Trophoblast cell (in vitro differentiated cells and primary cell): ENCODE measurements around the gene SQOR.

ENCODE experiments used
- DNase-seq, 2 donors: peaks; one replicate each; pipeline ENCODE4 v3.0.0-alpha.2; 2016
- H2AFZ ChIP-seq: 2 replicates; pipeline ENCODE4 v1.6.1; 2013; ENCODE audit warnings: low read length, moderate library complexity, mild to moderate bottlenecking; ENCODE audit not compliant: insufficient read depth, poor library complexity
- H2AK5ac ChIP-seq: 2 replicates; pipeline ENCODE4 v1.6.1; 2013; ENCODE audit warnings: mild to moderate bottlenecking, low read length
- H2BK120ac ChIP-seq: 2 replicates; pipeline ENCODE4 v1.6.1; 2013; ENCODE audit warnings: low read length, mild to moderate bottlenecking, moderate library complexity; ENCODE audit not compliant: insufficient read depth, poor library complexity
- H2BK12ac ChIP-seq: 2 replicates; pipeline ENCODE4 v1.6.1; 2013; ENCODE audit warnings: mild to moderate bottlenecking, low read length, moderate library complexity
- H2BK5ac ChIP-seq: 2 replicates; pipeline ENCODE4 v1.6.1; 2013; ENCODE audit warnings: low read length, low read depth, moderate library complexity, mild to moderate bottlenecking; ENCODE audit not compliant: poor library complexity
- H3K14ac ChIP-seq: 2 replicates; pipeline ENCODE4 v1.6.1; 2013; ENCODE audit warnings: mild to moderate bottlenecking, low read length
- H3K18ac ChIP-seq: 2 replicates; pipeline ENCODE4 v1.6.1; 2013; ENCODE audit warnings: mild to moderate bottlenecking, low read length
- H3K23ac ChIP-seq: 2 replicates; pipeline ENCODE4 v1.6.1; 2013; ENCODE audit warnings: low read length
- H3K27ac ChIP-seq: 2 replicates; pipeline ENCODE4 v1.5.1; 2013; ENCODE audit warnings: low read depth, mild to moderate bottlenecking, inconsistent platforms, low read length, moderate library complexity
- H3K27me3 ChIP-seq: 2 replicates; pipeline ENCODE4 v1.6.1; 2013; ENCODE audit warnings: inconsistent platforms, mild to moderate bottlenecking, low read length, moderate library complexity; ENCODE audit not compliant: insufficient read depth
- H3K36me3 ChIP-seq, 2 experiments: 1 replicate in 1 of 2; 2 replicates in 1 of 2; pipeline ENCODE4 v1.6.1; 2013; ENCODE audit warnings: low read length in 2 of 2, mild to moderate bottlenecking in 2 of 2, moderate library complexity in 1 of 2; ENCODE audit not compliant: insufficient read depth in 2 of 2, control insufficient read depth in 1 of 2
- H3K4ac ChIP-seq: 2 replicates; pipeline ENCODE4 v1.6.1; 2013; ENCODE audit warnings: low read depth, mild to moderate bottlenecking, low read length, moderate library complexity
- H3K4me1 ChIP-seq, 2 experiments: 1 replicate in 1 of 2; 2 replicates in 1 of 2; pipeline ENCODE4 v1.6.1; 2013; ENCODE audit warnings: low read length in 2 of 2, mild to moderate bottlenecking in 2 of 2, moderate library complexity in 1 of 2; ENCODE audit not compliant: insufficient read depth in 2 of 2, control insufficient read depth in 1 of 2
- H3K4me2 ChIP-seq: 2 replicates; pipeline ENCODE4 v1.6.1; 2013; ENCODE audit warnings: inconsistent platforms, mild to moderate bottlenecking, low read length, moderate library complexity
- H3K4me3 ChIP-seq: 2 replicates; pipeline ENCODE4 v1.5.1; 2013; ENCODE audit warnings: mild to moderate bottlenecking, low read depth, low read length, inconsistent platforms
- H3K79me1 ChIP-seq: one replicate; pipeline ENCODE4 v1.6.1; 2013; ENCODE audit warnings: low read length
- H3K79me2 ChIP-seq: 2 replicates; pipeline ENCODE4 v1.6.1; 2013; ENCODE audit warnings: low read length, mild to moderate bottlenecking; ENCODE audit not compliant: control insufficient read depth, insufficient read depth, poor library complexity
- H3K9ac ChIP-seq: 2 replicates; pipeline ENCODE4 v1.6.1; 2013; ENCODE audit warnings: mild to moderate bottlenecking, low read length
- H3K9me3 ChIP-seq: 2 replicates; pipeline ENCODE4 v1.6.1; 2013; ENCODE audit warnings: low read depth, mild to moderate bottlenecking, control low read depth, inconsistent platforms, low read length; ENCODE audit not compliant: insufficient read depth
- H4K12ac ChIP-seq: 2 replicates; pipeline ENCODE4 v1.6.1; 2013; ENCODE audit warnings: low read depth, mild to moderate bottlenecking, low read length, moderate library complexity
- H4K8ac ChIP-seq: 2 replicates; pipeline ENCODE4 v1.6.1; 2013; ENCODE audit warnings: low read depth, mild to moderate bottlenecking, low read length, moderate library complexity
- H4K91ac ChIP-seq: one replicate; pipeline ENCODE4 v1.6.1; 2013; ENCODE audit warnings: low read depth, mild to moderate bottlenecking, low read length, moderate library complexity
- WGBS: extraction: QIAGEN DNeasy Blood & Tissue Kit; methylation state at CpG from one replicate; pipeline ENCODE4 v1.1.7; 2013; ENCODE audit warnings: missing lambda C conversion rate; ENCODE audit not compliant: insufficient read length, insufficient coverage; ENCODE audit errors: extremely low coverage; 5-methylcytosine and 5-hydroxymethylcytosine counted together

Gene SQOR

DNA sequence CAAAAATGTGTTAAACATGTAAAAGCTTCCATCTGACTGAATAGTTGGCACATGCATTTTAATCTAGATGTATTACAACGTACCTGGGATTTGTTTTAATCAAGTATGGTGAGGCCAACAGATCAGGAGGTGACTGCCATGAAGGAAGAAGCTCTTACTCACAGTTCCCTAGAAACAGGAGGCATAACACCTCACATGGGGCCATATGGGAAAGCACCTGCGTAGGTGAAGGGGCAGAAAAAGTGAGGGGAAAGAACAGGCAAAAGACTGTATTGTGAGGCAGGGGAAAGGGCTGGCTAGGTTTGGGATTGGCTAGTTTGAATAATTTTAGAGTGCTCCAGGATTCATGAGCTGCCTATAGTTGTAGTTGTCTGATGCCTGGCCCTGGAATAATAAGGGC is 9.6 kb downstream of the SQOR start:
- H3K27ac ChIP-seq: no peak overlapping the region
- H4K91ac ChIP-seq: no peak overlapping the region
- no peak overlapping the region for H3K4me2 ChIP-seq
- no peak overlapping the region for H2BK5ac ChIP-seq
- H3K18ac ChIP-seq: no peak overlapping the region
- no peaks in the 10 kb centered on the region for H3K27me3 ChIP-seq
- no peaks in the 10 kb centered on the region for H3K9me3 ChIP-seq
- WGBS: no CpG with 5 or more reads among the region's 2 CpGs
- no peak overlapping the region for H4K12ac ChIP-seq
- no peak overlapping the region for H2BK12ac ChIP-seq
- H3K4ac ChIP-seq: no peak overlapping the region
- no peak overlapping the region for H3K14ac ChIP-seq
- no peaks in the 10 kb centered on the region for H3K79me2 ChIP-seq
- no peak overlapping the region for H2AK5ac ChIP-seq
- no peak overlapping the region for H2AFZ ChIP-seq
- no peak overlapping the region for H3K23ac ChIP-seq
- H3K4me1 ChIP-seq: peaks cover 3 to 8% of the 10 kb centered on the region in 2 experiments
- no peak overlapping the region for H3K4me3 ChIP-seq
- no peak overlapping the region for H3K9ac ChIP-seq
- H4K8ac ChIP-seq: no peak overlapping the region
- no peaks in the 10 kb centered on the region for H3K36me3 ChIP-seq
- no peaks in the 10 kb centered on the region for H3K79me1 ChIP-seq
- no peak for DNase-seq
- no peak overlapping the region for H2BK120ac ChIP-seq

DNA sequence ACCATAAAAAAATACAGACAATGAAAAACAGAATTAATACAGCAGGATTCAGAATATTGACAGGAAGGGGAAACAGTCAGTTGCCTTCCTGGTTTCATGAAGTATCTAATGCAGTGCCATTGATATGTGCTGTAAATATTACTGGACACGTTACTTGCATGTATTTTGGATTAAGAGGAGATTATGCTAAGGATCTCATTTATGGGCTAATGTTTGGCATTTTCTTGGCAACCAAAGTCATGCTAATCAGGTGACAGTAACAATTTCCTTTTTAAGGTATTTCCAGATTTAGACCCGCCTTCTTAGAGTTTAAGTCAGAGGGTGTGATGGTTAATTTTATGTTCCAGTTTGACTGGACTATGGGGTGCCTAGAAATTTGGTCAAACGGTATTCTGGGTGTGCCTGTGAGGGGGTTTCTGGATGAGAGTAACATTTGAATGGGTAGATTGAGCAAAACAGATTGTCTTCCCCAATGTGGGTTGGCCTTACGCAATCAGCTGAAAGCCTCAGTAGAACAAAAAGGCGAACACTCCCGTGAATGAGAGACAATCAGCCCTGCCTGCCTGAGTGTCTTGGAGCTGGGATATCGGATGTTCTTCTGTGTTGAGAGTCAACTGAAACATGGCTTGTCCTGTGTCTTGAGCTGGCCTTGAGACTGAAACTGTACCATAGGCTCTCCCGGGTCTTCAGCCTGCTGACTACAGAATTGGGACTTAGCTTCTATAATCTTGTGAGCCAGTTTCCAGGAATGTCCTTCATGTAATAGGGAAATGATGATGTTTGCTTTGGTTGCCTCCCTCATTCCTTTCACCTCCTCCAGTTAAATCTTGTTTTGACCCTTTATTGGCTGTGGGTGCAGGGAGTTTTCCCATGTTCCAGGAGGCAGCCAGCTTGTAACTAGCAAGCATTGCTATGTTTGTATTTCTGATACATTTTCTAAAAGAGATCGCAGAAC is 10.5 kb downstream of the SQOR start:
- Histone ChIP-seq H3K27me3 (no peaks in the 10 kb centered on the region), H2AK5ac (no peak overlapping the region), H3K9me3 (peaks cover 3% of the 10 kb centered on the region), H3K27ac (no peak overlapping the region), H4K12ac (no peak overlapping the region), H3K4me1 (peaks cover 3 to 8% of the 10 kb centered on the region in 2 experiments), H4K91ac (no peak overlapping the region), H3K79me1 (no peaks in the 10 kb centered on the region), H3K79me2 (no peaks in the 10 kb centered on the region), H3K14ac (no peak overlapping the region), H4K8ac (no peak overlapping the region), H2BK5ac (no peak overlapping the region), H3K9ac (no peak overlapping the region), H2BK12ac (no peak overlapping the region), H2AFZ (no peak overlapping the region), H3K4me2 (no peak overlapping the region), H3K4me3 (no peak overlapping the region), H3K4ac (no peak overlapping the region), H3K23ac (no peak overlapping the region), H3K18ac (no peak overlapping the region), H2BK120ac (no peak overlapping the region), H3K36me3 (no peaks in the 10 kb centered on the region)
- peak in 1 of 2 donors; percentile 28 for DNase-seq
- no CpG with 5 or more reads among the region's 9 CpGs for WGBS

DNA sequence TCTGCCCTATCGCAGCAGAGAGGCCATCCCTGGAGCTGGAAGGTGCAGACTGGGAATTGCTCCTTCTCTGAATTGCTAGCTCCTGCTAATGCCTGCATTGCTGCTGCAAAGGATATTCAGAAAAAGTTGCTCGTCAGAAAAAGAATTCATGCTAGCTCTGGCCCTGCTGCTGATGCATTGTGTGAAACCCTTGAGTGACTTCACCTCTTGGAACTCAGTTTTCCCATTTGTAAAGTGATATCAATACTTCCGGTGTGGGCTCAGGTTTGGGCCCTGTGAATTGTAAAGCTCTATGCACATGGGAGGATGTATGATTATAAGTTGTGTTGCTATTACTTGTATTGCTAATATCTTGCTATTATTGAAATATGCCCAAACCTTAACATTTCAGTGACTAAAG is 11.4 kb downstream of the SQOR start:
- H3K4me2 ChIP-seq: no peak overlapping the region
- H3K27me3 ChIP-seq: no peaks in the 10 kb centered on the region
- no CpG with 5 or more reads among the region's 3 CpGs for WGBS
- H2AFZ ChIP-seq: no peak overlapping the region
- no peak overlapping the region for H2AK5ac ChIP-seq
- H3K9ac ChIP-seq: no peak overlapping the region
- no peaks in the 10 kb centered on the region for H3K79me2 ChIP-seq
- no peak overlapping the region for H4K12ac ChIP-seq
- no peaks in the 10 kb centered on the region for H3K36me3 ChIP-seq
- H3K4ac ChIP-seq: no peak overlapping the region
- H2BK120ac ChIP-seq: no peak overlapping the region
- H3K23ac ChIP-seq: no peak overlapping the region
- no peak overlapping the region for H2BK5ac ChIP-seq
- H3K79me1 ChIP-seq: no peaks in the 10 kb centered on the region
- no peak overlapping the region for H4K91ac ChIP-seq
- no peak overlapping the region for H3K14ac ChIP-seq
- H3K18ac ChIP-seq: no peak overlapping the region
- H3K9me3 ChIP-seq: peaks cover 3% of the 10 kb centered on the region
- peaks cover 3 to 8% of the 10 kb centered on the region in 2 experiments for H3K4me1 ChIP-seq
- no peak overlapping the region for H2BK12ac ChIP-seq
- no peak overlapping the region for H4K8ac ChIP-seq
- no peak for DNase-seq
- no peak overlapping the region for H3K4me3 ChIP-seq
- H3K27ac ChIP-seq: no peak overlapping the region

DNA sequence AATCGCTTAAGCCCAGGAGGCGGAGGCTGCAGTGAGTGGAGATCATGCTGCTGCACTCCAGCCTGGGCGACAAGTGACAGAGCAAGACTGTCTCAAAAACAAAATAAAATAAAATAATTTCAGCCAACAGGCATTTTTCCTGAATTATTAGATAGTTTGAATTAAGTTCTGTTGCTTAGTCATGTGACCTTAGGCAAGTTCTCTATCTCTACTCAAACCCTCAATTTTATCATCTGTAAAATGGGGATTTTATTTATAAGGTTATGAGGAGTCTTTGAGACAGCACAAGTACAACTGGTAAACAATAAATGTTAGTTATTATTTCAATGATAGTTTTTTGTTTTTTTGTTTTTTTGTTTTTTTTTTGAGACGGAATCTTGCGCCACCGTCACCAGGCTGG is 13.0 kb downstream of the SQOR start:
- Histone ChIP-seq H4K8ac (no peak overlapping the region), H2BK120ac (no peak overlapping the region), H3K4ac (no peak overlapping the region), H3K4me2 (no peak overlapping the region), H2AK5ac (no peak overlapping the region), H3K27ac (no peak overlapping the region), H3K9me3 (peaks cover 3% of the 10 kb centered on the region), H3K23ac (no peak overlapping the region), H3K79me1 (no peaks in the 10 kb centered on the region), H3K27me3 (no peaks in the 10 kb centered on the region), H3K18ac (no peak overlapping the region), H3K4me3 (no peak overlapping the region), H3K79me2 (no peaks in the 10 kb centered on the region), H3K36me3 (no peaks in the 10 kb centered on the region), H2AFZ (no peak overlapping the region), H2BK5ac (no peak overlapping the region), H4K91ac (no peak overlapping the region), H4K12ac (no peak overlapping the region), H3K9ac (no peak overlapping the region), H2BK12ac (no peak overlapping the region), H3K14ac (no peak overlapping the region), H3K4me1 (peaks cover 3 to 7% of the 10 kb centered on the region in 2 experiments)
- WGBS: no CpG with 5 or more reads among the region's 6 CpGs
- DNase-seq: no peak
